ENCODE results near the gene INPP5D. TPM values are rescaled to one million over a fixed set of nuclear protein-coding genes. Genes with fewer than 3 reads are reported as not detected.

The INPP5D gene
- total RNA-seq, 1 experiment from 2014 or later = 0.74 TPM

DNA sequence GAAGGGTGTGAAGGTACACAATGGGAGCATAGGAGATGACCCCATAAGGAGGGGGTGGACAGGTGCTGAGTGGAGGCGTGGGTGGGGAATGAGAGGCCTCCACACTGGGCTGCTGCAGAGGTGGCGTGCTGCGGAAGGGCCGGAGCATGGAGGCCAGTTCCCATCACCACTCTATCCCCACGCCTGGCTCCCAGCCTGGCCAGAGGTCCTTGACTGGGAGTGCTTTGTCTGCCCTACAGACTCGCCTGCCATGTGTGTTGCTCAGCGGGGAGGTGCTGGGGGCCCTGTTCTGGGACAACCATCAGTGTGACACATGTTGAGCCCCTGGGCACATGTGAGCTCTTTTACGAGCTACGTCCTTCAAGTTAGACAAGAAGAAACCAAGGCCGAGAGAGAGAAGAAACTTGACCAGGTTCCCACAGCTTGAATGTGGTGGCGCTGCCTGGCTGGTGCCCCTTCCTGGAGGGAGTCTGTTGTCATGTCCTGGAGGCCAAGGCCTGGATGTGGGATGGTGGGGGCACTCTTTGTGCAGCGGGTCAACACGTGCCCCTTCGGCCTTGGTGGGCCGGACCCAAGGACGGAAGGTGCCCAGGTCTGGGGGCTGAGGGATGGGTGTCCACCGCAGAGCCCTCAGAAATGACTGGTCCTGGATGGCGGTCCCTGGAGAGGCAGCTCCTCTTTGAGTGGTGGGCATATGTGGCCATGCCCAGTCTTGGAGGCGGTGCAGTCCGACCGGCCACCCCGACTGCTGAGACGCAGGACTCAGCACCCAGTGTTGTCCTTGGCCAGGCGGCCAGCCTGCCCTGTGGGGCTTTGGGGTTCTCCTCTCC lies 1.2 kb upstream of the INPP5D start:
- Histone ChIP-seq H3K4me1 (replicated peaks; ENCODE audit: insufficient read depth) (no peaks in the 10 kb centered on the region), H3K4me3 (no peak overlapping the region), H3F3A (ENCODE audit: insufficient read depth, low read depth) (no peaks in the 10 kb centered on the region), H4K20me1 (ENCODE audit: insufficient read depth) (no peaks in the 10 kb centered on the region), H3K27me3 (ENCODE audit: insufficient read depth, low read depth) (no peaks in the 10 kb centered on the region), H3K36me3 (ENCODE audit: low read depth) (no peaks in the 10 kb centered on the region), H3K9me3 (ENCODE audit: insufficient read depth, low read depth) (no peaks in the 10 kb centered on the region), H3K4me2 (no peak overlapping the region), H3K27ac (no peak overlapping the region), H2AFZ (no peak overlapping the region), H3K9me2 (ENCODE audit: insufficient read depth) (no peaks in the 10 kb centered on the region), H3K79me2 (ENCODE audit: low read depth) (no peaks in the 10 kb centered on the region)
- TF ChIP-seq CTCF (conservative IDR thresholded peaks at IDR 0.05) (no peak), EZH2 (IDR thresholded peaks at IDR 0.05; ENCODE audit: low read depth) (no peak)
- intact Hi-C loops (cut with micrococcal nuclease; ENCODE audit: unreplicated experiment) = loop anchor here (10.0 kb wide), 1 partner anchor 174 kb away; no protein-coding TSS in a partner anchor
- ChIA-PET POLR2A (ENCODE audit: unreplicated experiment) (no interaction called here), CTCF (interaction anchor here (0.7 kb wide), 1 partner anchor 206 kb away, joined by 3 read pairs; no protein-coding TSS in a partner anchor)
- no TSS peak for BruUV-seq (replicated peaks)
- no peak for DNase-seq

DNA sequence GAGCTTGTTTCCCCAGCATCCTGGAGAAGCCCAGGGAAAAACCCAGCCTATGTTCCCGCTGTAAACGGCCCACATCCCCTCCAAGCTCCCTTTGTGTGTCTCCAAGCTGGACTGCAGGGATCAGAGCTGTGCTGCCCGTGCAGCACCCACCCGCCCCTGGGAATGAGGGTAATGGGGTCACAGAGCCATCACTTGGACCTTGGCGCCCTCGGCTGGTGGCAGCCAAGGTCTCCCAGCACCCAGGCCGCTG lies 670 bp upstream of the INPP5D start:
- Histone ChIP-seq H3K4me2 (no peak overlapping the region), H3K79me2 (ENCODE audit: low read depth) (no peaks in the 10 kb centered on the region), H4K20me1 (ENCODE audit: insufficient read depth) (no peaks in the 10 kb centered on the region), H3K27me3 (ENCODE audit: insufficient read depth, low read depth) (no peaks in the 10 kb centered on the region), H3K27ac (no peak overlapping the region), H3F3A (ENCODE audit: insufficient read depth, low read depth) (no peaks in the 10 kb centered on the region), H3K9me2 (ENCODE audit: insufficient read depth) (no peaks in the 10 kb centered on the region), H3K9me3 (ENCODE audit: insufficient read depth, low read depth) (no peaks in the 10 kb centered on the region), H3K36me3 (ENCODE audit: low read depth) (no peaks in the 10 kb centered on the region), H3K4me1 (replicated peaks; ENCODE audit: insufficient read depth) (no peaks in the 10 kb centered on the region), H3K4me3 (no peak overlapping the region), H2AFZ (no peak overlapping the region)
- CTCF ChIA-PET = no interaction called here
- no peak for DNase-seq
- TF ChIP-seq CTCF (conservative IDR thresholded peaks at IDR 0.05) (no peak), EZH2 (IDR thresholded peaks at IDR 0.05; ENCODE audit: low read depth) (no peak)
- no TSS peak for BruUV-seq (replicated peaks)
- intact Hi-C loops (cut with micrococcal nuclease; ENCODE audit: unreplicated experiment) = loop anchor here (10.0 kb wide), 1 partner anchor 175 kb away; no protein-coding TSS in a partner anchor
- POLR2A ChIA-PET (ENCODE audit: unreplicated experiment) = no interaction called here

DNA sequence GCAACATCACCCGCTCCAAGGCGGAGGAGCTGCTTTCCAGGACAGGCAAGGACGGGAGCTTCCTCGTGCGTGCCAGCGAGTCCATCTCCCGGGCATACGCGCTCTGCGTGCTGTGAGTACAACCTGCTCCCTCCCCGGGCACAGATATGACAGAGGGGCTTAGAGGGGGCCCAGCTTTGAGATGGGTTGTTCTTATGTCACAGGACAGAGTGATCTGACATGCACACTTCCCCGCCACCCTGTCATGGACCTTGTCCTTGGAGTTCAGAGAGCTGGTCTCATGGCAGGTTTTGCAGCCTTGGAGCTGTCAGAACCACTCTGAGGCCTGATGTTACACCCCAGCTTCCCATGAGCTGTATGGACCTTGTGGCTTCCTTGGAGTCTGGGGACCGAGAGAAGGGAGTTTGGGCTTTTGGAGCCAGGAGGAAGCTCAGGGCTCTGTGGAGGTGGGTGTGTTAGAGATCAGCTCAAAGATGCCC lies 398 bp downstream of the INPP5D start:
- Histone ChIP-seq H3K9me2 (ENCODE audit: insufficient read depth) (no peaks in the 10 kb centered on the region), H4K20me1 (ENCODE audit: insufficient read depth) (no peaks in the 10 kb centered on the region), H3K27ac (no peak overlapping the region), H3K9me3 (ENCODE audit: insufficient read depth, low read depth) (no peaks in the 10 kb centered on the region), H3K4me2 (no peak overlapping the region), H3K27me3 (ENCODE audit: insufficient read depth, low read depth) (no peaks in the 10 kb centered on the region), H2AFZ (no peak overlapping the region), H3K79me2 (ENCODE audit: low read depth) (no peaks in the 10 kb centered on the region), H3K4me1 (replicated peaks; ENCODE audit: insufficient read depth) (no peaks in the 10 kb centered on the region), H3K36me3 (ENCODE audit: low read depth) (no peaks in the 10 kb centered on the region), H3F3A (ENCODE audit: insufficient read depth, low read depth) (no peaks in the 10 kb centered on the region), H3K4me3 (no peak overlapping the region)
- CTCF ChIA-PET = interaction anchor here (0.6 kb wide), 1 partner anchor 58 kb away, joined by 6 read pairs; no protein-coding TSS in a partner anchor
- intact Hi-C loops (cut with micrococcal nuclease; ENCODE audit: unreplicated experiment) = no loop called here
- BruUV-seq (replicated peaks) = no TSS peak
- TF ChIP-seq CTCF (conservative IDR thresholded peaks at IDR 0.05) (no peak), EZH2 (IDR thresholded peaks at IDR 0.05; ENCODE audit: low read depth) (no peak)
- no peak for DNase-seq
- POLR2A ChIA-PET (ENCODE audit: unreplicated experiment) = interaction anchor here (0.5 kb wide), 1 partner anchor 435 kb away, joined by 6 read pairs; no protein-coding TSS in a partner anchor

Measured in PC-9 (cell line).